ENCODE results near the gene AIFM2.
A peak's percentile ranks its signal among the peaks of the same experiment; 100 is the strongest.

AIFM2 gene

DNA sequence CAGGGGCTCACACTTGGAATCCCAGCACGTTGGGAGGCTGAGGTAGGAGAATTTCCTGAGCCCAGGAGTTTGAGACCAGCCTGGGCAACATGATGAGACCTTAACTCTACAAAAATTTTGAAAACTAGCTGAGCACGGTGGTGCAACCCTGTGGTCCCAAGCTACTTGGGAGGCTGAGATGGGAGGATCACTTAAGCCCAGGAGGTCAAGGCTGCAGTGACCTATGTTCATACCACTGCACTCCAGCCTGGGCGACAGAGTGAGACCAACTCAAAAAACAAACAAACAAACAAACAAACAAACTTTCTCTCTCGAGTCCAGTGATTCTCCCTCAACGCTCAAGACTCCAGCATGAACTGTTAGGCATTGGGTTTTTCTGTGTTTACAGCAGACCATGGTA is 15.9 kb upstream of the AIFM2 start:
- intact Hi-C loops (cut with DNase I), result no loop called here
- no peak for DNase-seq

- no peak for DNase-seq
- intact Hi-C loops (cut with DNase I), result loop anchor here (2.0 kb wide), 1 partner anchor 24 kb away; the partner anchor contains the start of gene SAR1A
These were observed 14.6 kb upstream of the AIFM2 start for GRCh38 chr10:70147259-70147625.

DNA sequence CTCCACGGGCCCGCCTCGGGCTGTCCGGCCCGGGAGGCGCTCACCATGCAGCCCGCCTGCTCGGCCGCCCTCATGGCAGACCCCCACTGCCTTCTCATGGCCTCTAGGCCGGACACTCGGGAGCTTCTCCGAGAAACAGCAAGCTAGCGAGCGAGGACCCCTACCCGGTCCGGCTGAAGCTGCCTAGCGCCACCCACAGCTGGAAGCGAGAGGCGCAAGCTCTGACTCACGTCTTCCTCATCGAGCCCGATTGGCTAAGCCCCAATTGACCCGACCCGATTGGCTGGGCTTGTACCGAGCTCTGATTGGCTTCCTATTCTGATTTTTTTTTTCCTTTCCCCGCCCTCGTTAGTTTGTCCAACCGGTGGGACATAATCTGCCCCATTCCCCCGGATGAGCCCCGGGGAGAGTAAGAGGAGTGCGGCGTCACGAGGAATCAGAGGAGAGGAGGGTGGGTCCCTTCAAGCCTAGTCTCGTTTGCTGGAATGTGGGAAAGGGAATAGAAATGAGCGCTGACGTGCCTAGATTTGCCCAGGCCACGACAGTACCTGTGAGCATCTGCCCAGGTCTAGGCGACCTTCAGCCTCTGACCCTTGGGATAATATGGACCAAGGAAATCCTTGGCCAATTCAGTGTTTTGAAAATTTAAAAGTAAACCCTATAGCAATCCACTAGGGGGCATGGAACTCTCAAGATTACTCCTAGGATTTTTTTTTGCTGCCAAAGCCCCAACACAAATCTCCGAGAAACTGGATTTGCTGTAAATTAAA is 14.0 kb upstream of the AIFM2 start, which contains the start of gene TYSND1:
Gene TYSND1 (minus strand): TSS at position 212 of the 770 bp plus-strand sequence. CDS start 114 bp downstream, at position 98.
- DNase-seq, result peak; percentile 93 to 99 (median 98)
- intact Hi-C loops (cut with DNase I), result loop anchor here (2.0 kb wide), 1 partner anchor 24 kb away; the partner anchor contains the start of gene SAR1A

DNA sequence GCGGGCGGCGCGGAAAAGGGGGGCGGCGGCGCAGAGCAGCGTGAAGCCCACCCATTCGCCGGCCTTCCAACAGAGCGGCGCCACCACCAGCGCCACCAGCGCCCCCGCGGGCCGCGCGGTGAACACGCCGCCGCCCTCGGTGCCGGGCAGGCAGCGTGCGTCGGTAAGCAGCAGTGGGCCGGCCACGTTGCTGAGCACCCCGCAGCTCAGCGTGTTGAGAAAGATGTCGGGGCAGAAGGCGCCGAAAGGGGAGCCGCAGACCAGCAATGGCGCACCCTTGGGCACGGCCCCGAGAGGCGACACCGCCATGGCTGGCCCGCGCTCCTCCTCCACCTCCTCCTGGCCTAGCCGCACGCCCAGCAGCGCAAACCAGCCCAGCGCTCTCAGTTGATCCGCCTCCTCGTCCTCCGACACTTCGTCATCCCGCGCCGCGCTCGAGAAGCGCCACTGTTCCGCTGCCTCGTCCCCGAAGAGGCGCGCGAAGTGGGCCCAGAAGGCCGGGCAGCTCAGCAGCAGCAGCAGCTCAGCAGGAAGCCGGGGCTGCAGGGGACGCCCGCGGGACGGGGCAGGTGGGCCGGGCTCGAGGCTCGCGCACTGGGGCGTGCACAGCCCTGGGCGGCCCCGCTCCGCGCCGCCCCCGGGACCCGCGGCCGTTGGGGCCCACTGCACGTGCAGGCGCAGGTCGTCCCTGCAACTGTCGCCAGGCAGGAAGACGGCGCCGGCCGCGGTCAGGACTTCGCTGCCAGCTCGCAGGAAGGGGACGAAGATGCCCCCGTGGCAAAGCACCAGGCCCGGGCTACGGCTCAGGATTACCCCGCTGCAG is 13.3 kb upstream of the AIFM2 start:
- DNase-seq, result peak in 40 of 42 donors; percentile 49 to 85 (median 70)
- intact Hi-C loops (cut with DNase I), result loop anchor here (2.0 kb wide), 1 partner anchor 25 kb away; the partner anchor contains the start of gene SAR1A

- peak in 3 of 42 donors; percentile 11 to 38 (median 22) for DNase-seq
- intact Hi-C loops (cut with DNase I), result no loop called here
These were observed 12.6 kb upstream of the AIFM2 start for GRCh38 chr10:70145166-70145665.

GRCh38 chr10:70144372-70145110 is 11.9 kb upstream of the AIFM2 start:
- intact Hi-C loops (cut with DNase I), result no loop called here
- peak in 1 of 42 donors; percentile 27 for DNase-seq

- intact Hi-C loops (cut with DNase I), result no loop called here
- DNase-seq, result no peak
These were observed 9.9 kb upstream of the AIFM2 start for GRCh38 chr10:70142555-70142954.

GRCh38 chr10:70140297-70140696 is 7.7 kb upstream of the AIFM2 start:
- intact Hi-C loops (cut with DNase I), result no loop called here
- DNase-seq, result peak in 1 of 42 donors; percentile 16

DNA sequence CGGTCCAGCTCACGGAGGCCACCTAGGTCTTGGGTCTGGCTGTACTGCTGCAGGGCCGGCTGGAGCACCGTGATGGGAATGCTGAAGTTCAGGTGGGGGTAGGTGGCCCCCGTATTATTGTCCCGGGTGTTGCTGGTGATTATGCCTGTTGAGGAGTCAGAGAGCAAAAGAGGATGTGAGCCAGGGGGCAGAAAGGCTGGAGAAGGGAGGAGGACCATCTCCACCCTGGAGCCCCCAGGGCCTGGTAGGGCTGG is 7.3 kb upstream of the AIFM2 start:
- DNase-seq, result peak in 1 of 42 donors; percentile 15
- intact Hi-C loops (cut with DNase I), result no loop called here

- peak in 2 of 42 donors; percentile 18 to 28 for DNase-seq
- intact Hi-C loops (cut with DNase I), result no loop called here
These were observed 6.7 kb upstream of the AIFM2 start for GRCh38 chr10:70139151-70139996.

DNA sequence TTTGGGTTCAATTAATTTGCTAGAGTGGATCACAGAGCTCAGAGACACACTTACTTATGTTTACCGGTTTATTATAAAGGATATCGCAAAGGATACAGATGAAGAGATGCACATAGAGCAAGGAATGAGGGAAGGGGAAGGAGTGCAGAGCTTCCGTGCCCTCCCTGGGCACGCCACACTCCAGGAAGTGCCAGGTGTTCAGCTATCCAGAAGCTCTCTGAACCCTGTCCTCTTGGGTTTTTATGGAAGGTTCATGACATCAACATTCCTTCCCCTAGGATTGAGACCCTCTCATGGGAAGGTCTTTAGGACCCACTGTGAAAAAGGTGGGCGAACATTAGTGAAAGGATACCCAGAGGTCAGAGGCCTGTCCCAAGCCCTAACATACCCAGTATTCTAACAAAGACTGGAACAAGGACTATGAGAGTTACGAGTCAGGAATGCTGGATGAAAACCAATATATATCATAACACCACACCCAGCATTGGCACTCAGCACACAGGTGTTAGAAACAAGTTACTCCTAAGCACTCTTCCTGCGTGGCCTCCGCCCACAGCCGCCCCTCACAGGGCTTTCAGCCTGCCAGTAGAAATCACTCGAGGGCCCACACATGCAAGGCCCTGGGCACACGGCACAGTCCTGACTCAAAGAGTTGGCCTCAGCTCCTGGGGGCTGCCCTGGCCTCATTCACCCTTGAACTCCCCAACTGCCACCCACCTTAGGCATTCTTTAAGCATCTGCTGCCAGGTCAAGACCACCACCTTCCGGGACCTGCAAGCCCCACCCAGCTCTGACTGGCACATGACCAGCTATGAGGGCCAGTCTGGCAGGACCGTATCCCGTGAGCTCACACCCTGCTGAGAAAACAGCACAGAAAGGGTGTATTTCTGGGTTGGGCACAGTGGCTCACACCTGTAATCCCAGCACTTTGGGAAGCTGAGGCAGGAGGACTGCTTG is 5.6 kb upstream of the AIFM2 start:
- DNase-seq, result peak in 5 of 42 donors; percentile 3 to 34 (median 17)
- intact Hi-C loops (cut with DNase I), result no loop called here

- intact Hi-C loops (cut with DNase I), result no loop called here
- peak in 2 of 42 donors; percentile 2 to 5 for DNase-seq
These were observed 4.5 kb upstream of the AIFM2 start for GRCh38 chr10:70137135-70137534.

- peak in 4 of 42 donors; percentile 11 to 25 (median 16) for DNase-seq
- intact Hi-C loops (cut with DNase I), result no loop called here
These were observed 3.1 kb upstream of the AIFM2 start for GRCh38 chr10:70135684-70136083.

DNA sequence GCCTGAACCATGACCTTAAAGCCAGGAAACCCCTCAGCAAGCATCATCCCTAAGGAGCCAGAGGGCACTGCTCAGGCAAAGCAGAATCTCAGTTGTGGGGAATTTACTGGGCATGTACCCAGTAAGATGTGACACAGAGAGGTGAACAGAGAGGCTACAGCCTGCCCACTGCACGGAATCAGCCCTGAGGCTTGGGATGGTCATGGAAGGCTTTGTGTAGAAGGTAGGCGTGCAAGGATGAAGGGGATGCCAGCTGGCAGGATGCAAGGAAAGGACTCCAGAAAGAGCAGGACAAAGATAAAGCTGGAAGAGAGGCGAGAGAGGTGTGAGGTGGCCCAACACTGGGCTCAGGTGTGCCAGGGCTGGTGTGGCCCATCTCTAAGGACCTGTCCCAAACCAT is 2.4 kb upstream of the AIFM2 start:
- peak in 3 of 42 donors; percentile 10 to 21 (median 16) for DNase-seq
- intact Hi-C loops (cut with DNase I), result no loop called here

- DNase-seq, result peak in 2 of 42 donors; percentile 3 to 6
- intact Hi-C loops (cut with DNase I), result no loop called here
These were observed 1.1 kb downstream of the AIFM2 start for GRCh38 chr10:70131560-70131937.

- intact Hi-C loops (cut with DNase I), result no loop called here
- DNase-seq, result peak in 3 of 42 donors; percentile 7 to 28 (median 16)
These were observed 1.6 kb downstream of the AIFM2 start for GRCh38 chr10:70130878-70131559.
